ENCODE data around the gene INVS.

DNA sequence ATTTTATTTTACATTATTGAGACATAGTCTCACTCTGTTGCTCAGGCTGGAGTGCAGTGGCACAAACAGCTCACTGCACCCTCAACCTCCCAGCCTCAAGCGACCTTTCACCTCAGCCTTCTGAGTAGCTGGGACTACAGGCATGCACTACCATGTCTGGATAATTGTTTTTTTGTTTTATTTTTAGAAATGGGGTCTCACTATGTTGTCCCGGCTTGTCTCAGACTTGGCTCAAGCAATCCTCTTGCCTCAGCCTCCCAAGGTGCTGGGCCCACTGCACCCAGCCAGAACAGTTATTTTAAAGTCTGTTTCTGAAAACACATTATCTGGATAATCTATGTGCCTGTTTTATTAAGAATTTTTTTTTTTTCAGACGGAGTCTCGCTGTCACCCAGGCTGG lies 191.7 kb downstream of the INVS start:
- no peak for TF ChIP-seq CTCF (IDR thresholded peaks at IDR 0.05)
- no peak for TF ChIP-seq POLR2A (IDR thresholded peaks at IDR 0.05)

Data from testis (tissue), 2 donors.